ENCODE data around the gene FTSJ3.
"Not testable (repeated sequence)": the region's sequence is repeated elsewhere in the genome, so short reads cannot be mapped to it uniquely, and the experiment has no call there.

DNA sequence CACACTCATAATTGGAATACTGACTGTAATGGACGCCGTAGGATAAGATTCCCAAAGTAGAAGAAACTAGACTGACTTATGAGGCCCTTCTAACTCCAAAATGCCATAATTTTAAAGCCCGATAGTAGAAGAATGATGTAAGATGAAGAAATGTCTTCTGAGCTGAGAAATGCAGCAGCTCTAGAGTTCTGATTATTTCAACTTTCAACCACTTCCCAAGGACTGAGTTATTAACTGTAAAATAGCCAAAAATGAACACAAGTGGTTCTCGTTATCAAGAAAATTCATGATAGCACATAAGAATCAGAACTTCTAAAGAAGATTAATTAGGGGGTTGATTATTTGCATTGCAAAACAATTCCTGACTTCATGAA is 42.8 kb upstream of the FTSJ3 start:
- TF ChIP-seq, protein P1, sequence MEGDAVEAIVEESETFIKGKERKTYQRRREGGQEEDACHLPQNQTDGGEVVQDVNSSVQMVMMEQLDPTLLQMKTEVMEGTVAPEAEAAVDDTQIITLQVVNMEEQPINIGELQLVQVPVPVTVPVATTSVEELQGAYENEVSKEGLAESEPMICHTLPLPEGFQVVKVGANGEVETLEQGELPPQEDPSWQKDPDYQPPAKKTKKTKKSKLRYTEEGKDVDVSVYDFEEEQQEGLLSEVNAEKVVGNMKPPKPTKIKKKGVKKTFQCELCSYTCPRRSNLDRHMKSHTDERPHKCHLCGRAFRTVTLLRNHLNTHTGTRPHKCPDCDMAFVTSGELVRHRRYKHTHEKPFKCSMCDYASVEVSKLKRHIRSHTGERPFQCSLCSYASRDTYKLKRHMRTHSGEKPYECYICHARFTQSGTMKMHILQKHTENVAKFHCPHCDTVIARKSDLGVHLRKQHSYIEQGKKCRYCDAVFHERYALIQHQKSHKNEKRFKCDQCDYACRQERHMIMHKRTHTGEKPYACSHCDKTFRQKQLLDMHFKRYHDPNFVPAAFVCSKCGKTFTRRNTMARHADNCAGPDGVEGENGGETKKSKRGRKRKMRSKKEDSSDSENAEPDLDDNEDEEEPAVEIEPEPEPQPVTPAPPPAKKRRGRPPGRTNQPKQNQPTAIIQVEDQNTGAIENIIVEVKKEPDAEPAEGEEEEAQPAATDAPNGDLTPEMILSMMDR (IDR thresholded peaks at IDR 0.05): not testable (repeated sequence)
- not testable (repeated sequence) for TF ChIP-seq ZFX (IDR thresholded peaks at IDR 0.05; ENCODE audit: borderline replicate concordance)

All from 22Rv1 (cell line).